ENCODE results near the gene BTBD9. TPM values are rescaled to one million over a fixed set of nuclear protein-coding genes. Genes with fewer than 3 reads are reported as not detected.

BTBD9 gene
- total and polyA plus RNA-seq, 2 donors (not counting 1 experiment from before 2014, with no cell fraction given), result 4.1 to 48.9 TPM

- H4K20me1 ChIP-seq (ENCODE audit: control insufficient read depth, insufficient read depth, low read length, poor library complexity, severe bottlenecking), result no peaks in the 10 kb centered on the region
- POLR2A ChIA-PET, result no interaction called here
- no peaks in the 10 kb centered on the region for H3K9me3 ChIP-seq (ENCODE audit: control extremely low read depth in 1 of 3, control insufficient read depth in 2 of 3, insufficient read depth in 1 of 3, low read length in 2 of 3)
- Mint-ChIP-seq H3K9me3 (ENCODE audit: insufficient read depth) (no peaks in the 10 kb centered on the region), H3K4me1 (peaks cover 5% of the 10 kb centered on the region), H3K27ac (no peak overlapping the region), H3K27me3 (no peaks in the 10 kb centered on the region), H3K4me3 (no peak overlapping the region)
- DNase-seq (no peak), ATAC-seq (ENCODE audit: low read depth) (no peak)
- H2AFZ ChIP-seq (ENCODE audit: insufficient read depth, low read depth, low read length, poor library complexity, severe bottlenecking), result no peak overlapping the region
- 97% methylated on average over 3 of the region's 5 CpGs for WGBS (ENCODE audit: insufficient coverage)
- H3K9ac ChIP-seq (ENCODE audit: low read length), result no peak overlapping the region
- H3K4me1 ChIP-seq (ENCODE audit: control insufficient read depth in 2 of 2, insufficient read depth in 2 of 2, low read length in 2 of 2), result no peaks in the 10 kb centered on the region
- H3K27me3 ChIP-seq (replicated peaks in 1 of 4; ENCODE audit: control extremely low read depth in 1 of 4, control insufficient read depth in 3 of 4, insufficient read depth in 4 of 4, low read length in 3 of 4), result no peaks in the 10 kb centered on the region
- H3K36me3 ChIP-seq (replicated peaks in 1 of 2; ENCODE audit: control extremely low read depth in 1 of 2, control insufficient read depth in 1 of 2, extremely low read depth in 1 of 2, insufficient read depth in 2 of 2, low read length in 1 of 2), result no peaks in the 10 kb centered on the region
- intact Hi-C loops (cut with micrococcal nuclease), result no loop called here
- no peaks in the 10 kb centered on the region for H3K79me2 ChIP-seq (ENCODE audit: control insufficient read depth, insufficient read depth, low read length)
- TF ChIP-seq CTCF (IDR thresholded peaks at IDR 0.05), result no peak
- TF ChIP-seq EZH2 (IDR thresholded peaks at IDR 0.05; ENCODE audit: borderline replicate concordance, insufficient read depth, low read depth, low read length, poor library complexity, severe bottlenecking), result no peak
- H3K27ac ChIP-seq (ENCODE audit: low read length in 2 of 2), result no peak overlapping the region
- no peak overlapping the region for H3K4me3 ChIP-seq (ENCODE audit: control extremely low read depth in 1 of 5, extremely low read depth in 1 of 5, insufficient read depth in 1 of 5, low read depth in 2 of 5, low read length in 4 of 5)
- CTCF ChIA-PET, result no interaction called here
- H3K4me2 ChIP-seq (replicated peaks; ENCODE audit: low read depth, low read length, poor library complexity, severe bottlenecking), result no peak overlapping the region
These were observed 224.3 kb downstream of the BTBD9 start for GRCh38 chr6:38415231-38416005.

- Histone ChIP-seq H3K36me3 (replicated peaks in 1 of 2; ENCODE audit: control extremely low read depth in 1 of 2, control insufficient read depth in 1 of 2, extremely low read depth in 1 of 2, insufficient read depth in 2 of 2, low read length in 1 of 2) (no peaks in the 10 kb centered on the region), H3K79me2 (ENCODE audit: control insufficient read depth, insufficient read depth, low read length) (peaks cover 5% of the 10 kb centered on the region), H3K9ac (ENCODE audit: low read length) (no peak overlapping the region), H3K4me3 (ENCODE audit: control extremely low read depth in 1 of 5, extremely low read depth in 1 of 5, insufficient read depth in 1 of 5, low read depth in 2 of 5, low read length in 4 of 5) (no peak overlapping the region), H3K27me3 (replicated peaks in 1 of 4; ENCODE audit: control extremely low read depth in 1 of 4, control insufficient read depth in 3 of 4, insufficient read depth in 4 of 4, low read length in 3 of 4) (no peaks in the 10 kb centered on the region), H3K4me2 (replicated peaks; ENCODE audit: low read depth, low read length, poor library complexity, severe bottlenecking) (no peak overlapping the region), H2AFZ (ENCODE audit: insufficient read depth, low read depth, low read length, poor library complexity, severe bottlenecking) (no peak overlapping the region), H3K9me3 (ENCODE audit: control extremely low read depth in 1 of 3, control insufficient read depth in 2 of 3, insufficient read depth in 1 of 3, low read length in 2 of 3) (no peaks in the 10 kb centered on the region), H3K4me1 (ENCODE audit: control insufficient read depth in 2 of 2, insufficient read depth in 2 of 2, low read length in 2 of 2) (peaks cover 0 to 3% of the 10 kb centered on the region in 2 donors), H4K20me1 (ENCODE audit: control insufficient read depth, insufficient read depth, low read length, poor library complexity, severe bottlenecking) (no peaks in the 10 kb centered on the region), H3K27ac (ENCODE audit: low read length in 2 of 2) (no peak overlapping the region)
- Mint-ChIP-seq H3K27me3 (no peaks in the 10 kb centered on the region), H3K9me3 (ENCODE audit: insufficient read depth) (no peaks in the 10 kb centered on the region), H3K4me3 (no peak overlapping the region), H3K4me1 (peaks cover 13% of the 10 kb centered on the region), H3K27ac (no peak overlapping the region)
- intact Hi-C loops (cut with micrococcal nuclease), result no loop called here
- no peak for ATAC-seq (ENCODE audit: low read depth)
- no peak for TF ChIP-seq EZH2 (IDR thresholded peaks at IDR 0.05; ENCODE audit: borderline replicate concordance, insufficient read depth, low read depth, low read length, poor library complexity, severe bottlenecking)
- WGBS (ENCODE audit: insufficient coverage), result no CpG with 5 or more reads among the region's 4 CpGs
- ChIA-PET CTCF (no interaction called here), POLR2A (no interaction called here)
- DNase-seq, result no peak
These were observed 226.5 kb downstream of the BTBD9 start for GRCh38 chr6:38413102-38413800.

Data from B cell (primary cell).